GM21447 (cell line): ENCODE measurements around the gene RAD51.

ENCODE experiments used
- ATAC-seq: cut with Tn5 transposase; IDR thresholded peaks from one replicate; pipeline ENCODE4 v1.9.1; 2021; ENCODE audit not compliant: unreplicated experiment

The RAD51 gene

DNA sequence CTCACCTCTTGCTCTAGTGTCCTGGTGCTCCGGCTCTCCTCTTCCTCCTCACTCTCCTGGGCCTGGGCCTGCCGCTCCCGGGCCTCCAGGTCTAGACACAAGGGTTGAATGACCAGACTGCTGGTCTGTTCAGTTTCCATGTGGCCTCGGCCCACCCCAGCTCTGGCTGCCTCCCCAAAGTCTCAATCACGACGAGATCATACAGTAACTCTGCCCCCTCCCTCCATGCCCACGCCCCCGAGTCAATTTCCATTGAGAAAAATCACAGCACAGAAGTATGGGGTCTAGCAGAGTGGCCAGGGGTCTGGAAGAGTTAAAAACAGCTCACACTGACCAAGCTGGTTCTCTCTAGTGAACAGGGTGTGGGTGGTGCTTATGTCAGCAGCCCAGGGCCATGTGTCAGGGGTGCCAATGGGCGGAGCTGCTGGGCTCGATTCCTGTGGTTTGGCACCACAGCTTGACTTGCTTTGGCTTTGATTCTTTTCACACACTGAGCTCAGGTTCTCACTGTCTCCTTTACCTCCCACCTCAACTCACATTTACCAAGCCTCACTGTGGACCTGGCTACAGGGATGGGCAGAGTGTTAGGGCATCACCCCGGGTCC lies 81.7 kb downstream of the RAD51 start:
- no peak for ATAC-seq
